ENCODE measurements around the gene SHROOM4. TPM values are rescaled to one million over a fixed set of nuclear protein-coding genes. Genes with fewer than 3 reads are reported as not detected.

Gene SHROOM4
- total and polyA plus RNA-seq, 2 experiments from 2014 or later, result 1.9 to 8.5 TPM

DNA sequence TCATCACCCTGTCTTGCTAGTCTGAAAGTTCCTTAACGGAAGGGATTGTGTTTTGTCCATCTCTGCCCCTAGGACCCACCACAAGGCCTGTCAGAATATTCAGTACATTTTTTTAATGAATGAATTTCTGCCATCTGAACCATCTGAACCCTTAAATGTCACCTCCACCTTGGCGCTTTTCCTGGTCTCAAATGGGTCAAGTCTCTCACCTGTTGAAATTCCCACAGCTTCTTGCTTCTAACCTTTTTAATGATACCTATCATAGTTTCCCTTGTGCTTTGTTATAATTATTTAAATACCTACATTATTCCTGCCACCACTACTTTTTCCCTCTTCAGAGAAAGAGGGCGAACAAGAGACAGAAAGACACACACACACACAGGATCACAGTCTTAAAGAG lies 48.0 kb downstream of the SHROOM4 start (continued):
- TF ChIP-seq JUNB (IDR thresholded peaks at IDR 0.05; ENCODE audit: unreplicated experiment) (no peak), NANOG (IDR thresholded peaks at IDR 0.05; ENCODE audit: borderline replicate concordance) (no peak), EZH2phosphoT487 (IDR thresholded peaks at IDR 0.05; ENCODE audit: unreplicated experiment) (no peak)

DNA sequence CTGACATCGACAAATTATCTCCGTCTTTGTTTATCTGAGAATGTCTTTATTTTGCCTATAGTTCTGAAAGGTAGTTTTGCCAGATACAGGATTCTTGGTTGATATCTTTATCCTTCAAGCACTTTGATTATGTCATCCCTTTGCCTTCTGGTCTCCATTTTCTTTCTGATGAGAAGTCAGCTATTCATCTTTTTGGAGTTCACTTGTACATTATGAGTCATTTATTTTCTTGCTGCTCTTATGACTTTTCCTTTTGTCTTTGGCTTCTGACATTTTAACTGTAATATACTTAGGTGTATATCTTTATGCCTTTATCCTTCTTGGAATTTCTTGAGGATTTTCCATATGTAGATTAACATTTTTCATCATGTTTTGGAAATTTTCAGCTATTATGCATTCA lies 51.4 kb downstream of the SHROOM4 start:
- no peaks in the 10 kb centered on the region for H3K27me3 ChIP-seq (ENCODE audit: insufficient read depth)
- DNase-seq (ENCODE audit: low spot score), result no peak
- H3K4me1 ChIP-seq (ENCODE audit: insufficient read depth), result no peaks in the 10 kb centered on the region
- no peak overlapping the region for H2AFZ ChIP-seq
- Mint-ChIP-seq H3K4me1 (no peaks in the 10 kb centered on the region), H3K27me3 (ENCODE audit: insufficient read depth, low read depth, poor library complexity) (peaks cover 3% of the 10 kb centered on the region), H3K4me3 (no peak overlapping the region), H3K27ac (no peak overlapping the region), H3K9me3 (no peaks in the 10 kb centered on the region), H3K36me3 (ENCODE audit: low read depth) (no peaks in the 10 kb centered on the region)
- TF ChIP-seq, protein P1, sequence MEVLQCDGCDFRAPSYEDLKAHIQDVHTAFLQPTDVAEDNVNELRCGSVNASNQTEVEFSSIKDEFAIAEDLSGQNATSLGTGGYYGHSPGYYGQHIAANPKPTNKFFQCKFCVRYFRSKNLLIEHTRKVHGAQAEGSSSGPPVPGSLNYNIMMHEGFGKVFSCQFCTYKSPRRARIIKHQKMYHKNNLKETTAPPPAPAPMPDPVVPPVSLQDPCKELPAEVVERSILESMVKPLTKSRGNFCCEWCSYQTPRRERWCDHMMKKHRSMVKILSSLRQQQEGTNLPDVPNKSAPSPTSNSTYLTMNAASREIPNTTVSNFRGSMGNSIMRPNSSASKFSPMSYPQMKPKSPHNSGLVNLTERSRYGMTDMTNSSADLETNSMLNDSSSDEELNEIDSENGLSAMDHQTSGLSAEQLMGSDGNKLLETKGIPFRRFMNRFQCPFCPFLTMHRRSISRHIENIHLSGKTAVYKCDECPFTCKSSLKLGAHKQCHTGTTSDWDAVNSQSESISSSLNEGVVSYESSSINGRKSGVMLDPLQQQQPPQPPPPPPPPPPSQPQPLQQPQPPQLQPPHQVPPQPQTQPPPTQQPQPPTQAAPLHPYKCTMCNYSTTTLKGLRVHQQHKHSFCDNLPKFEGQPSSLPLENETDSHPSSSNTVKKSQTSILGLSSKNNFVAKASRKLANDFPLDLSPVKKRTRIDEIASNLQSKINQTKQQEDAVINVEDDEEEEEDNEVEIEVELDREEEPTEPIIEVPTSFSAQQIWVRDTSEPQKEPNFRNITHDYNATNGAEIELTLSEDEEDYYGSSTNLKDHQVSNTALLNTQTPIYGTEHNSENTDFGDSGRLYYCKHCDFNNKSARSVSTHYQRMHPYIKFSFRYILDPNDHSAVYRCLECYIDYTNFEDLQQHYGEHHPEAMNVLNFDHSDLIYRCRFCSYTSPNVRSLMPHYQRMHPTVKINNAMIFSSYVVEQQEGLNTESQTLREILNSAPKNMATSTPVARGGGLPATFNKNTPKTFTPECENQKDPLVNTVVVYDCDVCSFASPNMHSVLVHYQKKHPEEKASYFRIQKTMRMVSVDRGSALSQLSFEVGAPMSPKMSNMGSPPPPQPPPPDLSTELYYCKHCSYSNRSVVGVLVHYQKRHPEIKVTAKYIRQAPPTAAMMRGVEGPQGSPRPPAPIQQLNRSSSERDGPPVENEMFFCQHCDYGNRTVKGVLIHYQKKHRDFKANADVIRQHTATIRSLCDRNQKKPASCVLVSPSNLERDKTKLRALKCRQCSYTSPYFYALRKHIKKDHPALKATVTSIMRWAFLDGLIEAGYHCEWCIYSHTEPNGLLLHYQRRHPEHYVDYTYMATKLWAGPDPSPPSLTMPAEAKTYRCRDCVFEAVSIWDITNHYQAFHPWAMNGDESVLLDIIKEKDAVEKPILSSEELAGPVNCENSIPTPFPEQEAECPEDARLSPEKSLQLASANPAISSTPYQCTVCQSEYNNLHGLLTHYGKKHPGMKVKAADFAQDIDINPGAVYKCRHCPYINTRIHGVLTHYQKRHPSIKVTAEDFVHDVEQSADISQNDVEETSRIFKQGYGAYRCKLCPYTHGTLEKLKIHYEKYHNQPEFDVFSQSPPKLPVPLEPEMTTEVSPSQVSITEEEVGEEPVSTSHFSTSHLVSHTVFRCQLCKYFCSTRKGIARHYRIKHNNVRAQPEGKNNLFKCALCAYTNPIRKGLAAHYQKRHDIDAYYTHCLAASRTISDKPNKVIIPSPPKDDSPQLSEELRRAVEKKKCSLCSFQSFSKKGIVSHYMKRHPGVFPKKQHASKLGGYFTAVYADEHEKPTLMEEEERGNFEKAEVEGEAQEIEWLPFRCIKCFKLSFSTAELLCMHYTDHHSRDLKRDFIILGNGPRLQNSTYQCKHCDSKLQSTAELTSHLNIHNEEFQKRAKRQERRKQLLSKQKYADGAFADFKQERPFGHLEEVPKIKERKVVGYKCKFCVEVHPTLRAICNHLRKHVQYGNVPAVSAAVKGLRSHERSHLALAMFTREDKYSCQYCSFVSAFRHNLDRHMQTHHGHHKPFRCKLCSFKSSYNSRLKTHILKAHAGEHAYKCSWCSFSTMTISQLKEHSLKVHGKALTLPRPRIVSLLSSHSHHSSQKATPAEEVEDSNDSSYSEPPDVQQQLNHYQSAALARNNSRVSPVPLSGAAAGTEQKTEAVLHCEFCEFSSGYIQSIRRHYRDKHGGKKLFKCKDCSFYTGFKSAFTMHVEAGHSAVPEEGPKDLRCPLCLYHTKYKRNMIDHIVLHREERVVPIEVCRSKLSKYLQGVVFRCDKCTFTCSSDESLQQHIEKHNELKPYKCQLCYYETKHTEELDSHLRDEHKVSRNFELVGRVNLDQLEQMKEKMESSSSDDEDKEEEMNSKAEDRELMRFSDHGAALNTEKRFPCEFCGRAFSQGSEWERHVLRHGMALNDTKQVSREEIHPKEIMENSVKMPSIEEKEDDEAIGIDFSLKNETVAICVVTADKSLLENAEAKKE (CRISPR knock-in tag; IDR thresholded peaks at IDR 0.05), result no peak
- no peak for TF ChIP-seq EZH2 (IDR thresholded peaks at IDR 0.05; ENCODE audit: low read depth, unreplicated experiment)
- no peak for TF ChIP-seq POLR2AphosphoS5 (IDR thresholded peaks at IDR 0.05; ENCODE audit: low read depth)
- no peak for TF ChIP-seq STAT1 (IDR thresholded peaks at IDR 0.05; ENCODE audit: unreplicated experiment)
- TF ChIP-seq CREB1 (CRISPR knock-in tag; IDR thresholded peaks at IDR 0.05; ENCODE audit: low read depth), result no peak
- TF ChIP-seq ZNF331 (CRISPR knock-in tag; IDR thresholded peaks at IDR 0.05; ENCODE audit: low read depth), result no peak
- TF ChIP-seq EZH2phosphoT487 (IDR thresholded peaks at IDR 0.05; ENCODE audit: unreplicated experiment), result no peak
- TF ChIP-seq, protein P2, sequence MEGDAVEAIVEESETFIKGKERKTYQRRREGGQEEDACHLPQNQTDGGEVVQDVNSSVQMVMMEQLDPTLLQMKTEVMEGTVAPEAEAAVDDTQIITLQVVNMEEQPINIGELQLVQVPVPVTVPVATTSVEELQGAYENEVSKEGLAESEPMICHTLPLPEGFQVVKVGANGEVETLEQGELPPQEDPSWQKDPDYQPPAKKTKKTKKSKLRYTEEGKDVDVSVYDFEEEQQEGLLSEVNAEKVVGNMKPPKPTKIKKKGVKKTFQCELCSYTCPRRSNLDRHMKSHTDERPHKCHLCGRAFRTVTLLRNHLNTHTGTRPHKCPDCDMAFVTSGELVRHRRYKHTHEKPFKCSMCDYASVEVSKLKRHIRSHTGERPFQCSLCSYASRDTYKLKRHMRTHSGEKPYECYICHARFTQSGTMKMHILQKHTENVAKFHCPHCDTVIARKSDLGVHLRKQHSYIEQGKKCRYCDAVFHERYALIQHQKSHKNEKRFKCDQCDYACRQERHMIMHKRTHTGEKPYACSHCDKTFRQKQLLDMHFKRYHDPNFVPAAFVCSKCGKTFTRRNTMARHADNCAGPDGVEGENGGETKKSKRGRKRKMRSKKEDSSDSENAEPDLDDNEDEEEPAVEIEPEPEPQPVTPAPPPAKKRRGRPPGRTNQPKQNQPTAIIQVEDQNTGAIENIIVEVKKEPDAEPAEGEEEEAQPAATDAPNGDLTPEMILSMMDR (conservative IDR thresholded peaks at IDR 0.05; ENCODE audit: low read depth in 2 of 2), result no peak
- TF ChIP-seq JUNB (IDR thresholded peaks at IDR 0.05; ENCODE audit: unreplicated experiment), result no peak
- no peak for TF ChIP-seq NANOG (IDR thresholded peaks at IDR 0.05; ENCODE audit: borderline replicate concordance)
- TF ChIP-seq, protein P3, sequence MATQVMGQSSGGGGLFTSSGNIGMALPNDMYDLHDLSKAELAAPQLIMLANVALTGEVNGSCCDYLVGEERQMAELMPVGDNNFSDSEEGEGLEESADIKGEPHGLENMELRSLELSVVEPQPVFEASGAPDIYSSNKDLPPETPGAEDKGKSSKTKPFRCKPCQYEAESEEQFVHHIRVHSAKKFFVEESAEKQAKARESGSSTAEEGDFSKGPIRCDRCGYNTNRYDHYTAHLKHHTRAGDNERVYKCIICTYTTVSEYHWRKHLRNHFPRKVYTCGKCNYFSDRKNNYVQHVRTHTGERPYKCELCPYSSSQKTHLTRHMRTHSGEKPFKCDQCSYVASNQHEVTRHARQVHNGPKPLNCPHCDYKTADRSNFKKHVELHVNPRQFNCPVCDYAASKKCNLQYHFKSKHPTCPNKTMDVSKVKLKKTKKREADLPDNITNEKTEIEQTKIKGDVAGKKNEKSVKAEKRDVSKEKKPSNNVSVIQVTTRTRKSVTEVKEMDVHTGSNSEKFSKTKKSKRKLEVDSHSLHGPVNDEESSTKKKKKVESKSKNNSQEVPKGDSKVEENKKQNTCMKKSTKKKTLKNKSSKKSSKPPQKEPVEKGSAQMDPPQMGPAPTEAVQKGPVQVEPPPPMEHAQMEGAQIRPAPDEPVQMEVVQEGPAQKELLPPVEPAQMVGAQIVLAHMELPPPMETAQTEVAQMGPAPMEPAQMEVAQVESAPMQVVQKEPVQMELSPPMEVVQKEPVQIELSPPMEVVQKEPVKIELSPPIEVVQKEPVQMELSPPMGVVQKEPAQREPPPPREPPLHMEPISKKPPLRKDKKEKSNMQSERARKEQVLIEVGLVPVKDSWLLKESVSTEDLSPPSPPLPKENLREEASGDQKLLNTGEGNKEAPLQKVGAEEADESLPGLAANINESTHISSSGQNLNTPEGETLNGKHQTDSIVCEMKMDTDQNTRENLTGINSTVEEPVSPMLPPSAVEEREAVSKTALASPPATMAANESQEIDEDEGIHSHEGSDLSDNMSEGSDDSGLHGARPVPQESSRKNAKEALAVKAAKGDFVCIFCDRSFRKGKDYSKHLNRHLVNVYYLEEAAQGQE (IDR thresholded peaks at IDR 0.05; ENCODE audit: unreplicated experiment), result no peak
- no peak for TF ChIP-seq ZNF114 (CRISPR knock-in tag; IDR thresholded peaks at IDR 0.05)
- TF ChIP-seq, protein P4, sequence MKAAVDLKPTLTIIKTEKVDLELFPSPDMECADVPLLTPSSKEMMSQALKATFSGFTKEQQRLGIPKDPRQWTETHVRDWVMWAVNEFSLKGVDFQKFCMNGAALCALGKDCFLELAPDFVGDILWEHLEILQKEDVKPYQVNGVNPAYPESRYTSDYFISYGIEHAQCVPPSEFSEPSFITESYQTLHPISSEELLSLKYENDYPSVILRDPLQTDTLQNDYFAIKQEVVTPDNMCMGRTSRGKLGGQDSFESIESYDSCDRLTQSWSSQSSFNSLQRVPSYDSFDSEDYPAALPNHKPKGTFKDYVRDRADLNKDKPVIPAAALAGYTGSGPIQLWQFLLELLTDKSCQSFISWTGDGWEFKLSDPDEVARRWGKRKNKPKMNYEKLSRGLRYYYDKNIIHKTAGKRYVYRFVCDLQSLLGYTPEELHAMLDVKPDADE (IDR thresholded peaks at IDR 0.05), result no peak
- no peaks in the 10 kb centered on the region for H3K36me3 ChIP-seq (ENCODE audit: insufficient read depth)
- H3K79me2 ChIP-seq (replicated peaks; ENCODE audit: insufficient read depth), result no peaks in the 10 kb centered on the region
- no peaks in the 10 kb centered on the region for H4K20me1 ChIP-seq (replicated peaks; ENCODE audit: insufficient read depth)
- H3K9me2 ChIP-seq (ENCODE audit: insufficient read depth), result no peaks in the 10 kb centered on the region
- no peaks in the 10 kb centered on the region for H3F3A ChIP-seq (replicated peaks; ENCODE audit: low read depth)
- no peak for ATAC-seq
- H3K4me3 ChIP-seq, result no peak overlapping the region
- no peak overlapping the region for H3K27ac ChIP-seq (ENCODE audit: low read depth)
- H3K4me2 ChIP-seq, result no peak overlapping the region
